ENCODE data around the gene DGKE.

DGKE gene

GRCh38 chr17:56833809-56834379, at the start of gene DGKE, which contains the start of gene C17orf67:
Gene DGKE, plus strand, starts transcription at chr17:56834151. Its CDS starts 645 bp downstream, at chr17:56834796.
Gene C17orf67, minus strand, starts transcription at chr17:56833920. Its CDS starts 18,110 bp downstream, at chr17:56815810.
- peak; percentile 99 for DNase-seq (ENCODE audit: low spot score)

- no peak for DNase-seq (ENCODE audit: low spot score)
Observed at GRCh38 chr17:56785405-56785804, 48.5 kb upstream of the DGKE start.

GRCh38 chr17:56785997-56786680, 47.8 kb upstream of the DGKE start:
- no peak for DNase-seq (ENCODE audit: low spot score)

- no peak for DNase-seq (ENCODE audit: low spot score)
Observed at GRCh38 chr17:56786989-56787482, 46.9 kb upstream of the DGKE start.

- DNase-seq (ENCODE audit: low spot score): peak; percentile 44
Observed at GRCh38 chr17:56792267-56792666, 41.7 kb upstream of the DGKE start.

- DNase-seq (ENCODE audit: low spot score): peak; percentile 57
Observed at GRCh38 chr17:56793531-56793930, 40.4 kb upstream of the DGKE start.

GRCh38 chr17:56793957-56794356, 40.0 kb upstream of the DGKE start:
- no peak for DNase-seq (ENCODE audit: low spot score)

GRCh38 chr17:56795221-56795865, 38.6 kb upstream of the DGKE start:
- no peak for DNase-seq (ENCODE audit: low spot score)

- DNase-seq (ENCODE audit: low spot score): peak; percentile 50
Observed at GRCh38 chr17:56796536-56796935, 37.4 kb upstream of the DGKE start.

- DNase-seq (ENCODE audit: low spot score): no peak
Observed at GRCh38 chr17:56798916-56799315, 35.0 kb upstream of the DGKE start.

- no peak for DNase-seq (ENCODE audit: low spot score)
Observed at GRCh38 chr17:56801459-56802178, 32.3 kb upstream of the DGKE start.

- DNase-seq (ENCODE audit: low spot score): no peak
Observed at GRCh38 chr17:56803071-56803470, 30.9 kb upstream of the DGKE start.

- no peak for DNase-seq (ENCODE audit: low spot score)
Observed at GRCh38 chr17:56804454-56804853, 29.5 kb upstream of the DGKE start.

- DNase-seq (ENCODE audit: low spot score): no peak
Observed at GRCh38 chr17:56806949-56807348, 27.0 kb upstream of the DGKE start.

- no peak for DNase-seq (ENCODE audit: low spot score)
Observed at GRCh38 chr17:56807723-56808122, 26.2 kb upstream of the DGKE start.

GRCh38 chr17:56808503-56808902, 25.4 kb upstream of the DGKE start:
- no peak for DNase-seq (ENCODE audit: low spot score)

- no peak for DNase-seq (ENCODE audit: low spot score)
Observed at GRCh38 chr17:56809106-56809819, 24.7 kb upstream of the DGKE start.

- no peak for DNase-seq (ENCODE audit: low spot score)
Observed at GRCh38 chr17:56809820-56810179, 24.2 kb upstream of the DGKE start.

GRCh38 chr17:56810343-56810742, 23.6 kb upstream of the DGKE start:
- no peak for DNase-seq (ENCODE audit: low spot score)

- no peak for DNase-seq (ENCODE audit: low spot score)
Observed at GRCh38 chr17:56810891-56811775, 22.8 kb upstream of the DGKE start.

GRCh38 chr17:56812901-56813388, 21.0 kb upstream of the DGKE start:
- no peak for DNase-seq (ENCODE audit: low spot score)
